ENCODE measurements around the gene SUCLA2.

The SUCLA2 gene

GRCh38 chr13:48040049-48040448, 39.0 kb upstream of the SUCLA2 start:
- no peak for TF ChIP-seq FOXP2 (optimal IDR thresholded peaks at IDR 0.05; ENCODE audit: borderline replicate concordance, extremely low read depth, extremely low read length, insufficient read depth)
- TF ChIP-seq REST (IDR thresholded peaks at IDR 0.05; ENCODE audit: insufficient read depth in 1 of 2, low read depth in 2 of 2, low read length in 2 of 2), result no peak
- no peak for TF ChIP-seq TAF1 (IDR thresholded peaks at IDR 0.05; ENCODE audit: borderline replicate concordance, insufficient read depth, low read length)
- TF ChIP-seq SIN3A (IDR thresholded peaks at IDR 0.05; ENCODE audit: borderline replicate concordance, insufficient read depth, low read length), result no peak
- TF ChIP-seq POLR2AphosphoS5 (IDR thresholded peaks at IDR 0.05; ENCODE audit: low read depth, low read length), result no peak

GRCh38 chr13:48038761-48039160, 37.7 kb upstream of the SUCLA2 start:
- no peak for TF ChIP-seq FOXP2 (optimal IDR thresholded peaks at IDR 0.05; ENCODE audit: borderline replicate concordance, extremely low read depth, extremely low read length, insufficient read depth)
- TF ChIP-seq REST (IDR thresholded peaks at IDR 0.05; ENCODE audit: insufficient read depth in 1 of 2, low read depth in 2 of 2, low read length in 2 of 2), result no peak
- no peak for TF ChIP-seq SIN3A (IDR thresholded peaks at IDR 0.05; ENCODE audit: borderline replicate concordance, insufficient read depth, low read length)
- no peak for TF ChIP-seq TAF1 (IDR thresholded peaks at IDR 0.05; ENCODE audit: borderline replicate concordance, insufficient read depth, low read length)

- peak; percentile 76; the same call in 1 of the 2 replicates for TF ChIP-seq TAF1 (IDR thresholded peaks at IDR 0.05; ENCODE audit: borderline replicate concordance, insufficient read depth, low read length)
- peak in 1 of 2 experiments; percentile 50; a peak in 1 of 4 replicates for TF ChIP-seq REST (IDR thresholded peaks at IDR 0.05; ENCODE audit: insufficient read depth in 1 of 2, low read depth in 2 of 2, low read length in 2 of 2)
- TF ChIP-seq SIN3A (IDR thresholded peaks at IDR 0.05; ENCODE audit: borderline replicate concordance, insufficient read depth, low read length), result peak; percentile 65; the same call in 1 of the 2 replicates
- peak; percentile 30 for TF ChIP-seq FOXP2 (optimal IDR thresholded peaks at IDR 0.05; ENCODE audit: borderline replicate concordance, extremely low read depth, extremely low read length, insufficient read depth)
- TF ChIP-seq POLR2AphosphoS5 (IDR thresholded peaks at IDR 0.05; ENCODE audit: low read depth, low read length), result peak; percentile 92
These were observed 36.5 kb upstream of the SUCLA2 start, which contains the start of gene NUDT15 for GRCh38 chr13:48037346-48038173. Gene NUDT15, plus strand, starts transcription at chr13:48037726. Its CDS starts 21 bp downstream, at chr13:48037747.

- TF ChIP-seq FOXP2 (optimal IDR thresholded peaks at IDR 0.05; ENCODE audit: borderline replicate concordance, extremely low read depth, extremely low read length, insufficient read depth) (no peak), POLR2AphosphoS5 (IDR thresholded peaks at IDR 0.05; ENCODE audit: low read depth, low read length) (no peak), REST (IDR thresholded peaks at IDR 0.05; ENCODE audit: insufficient read depth in 1 of 2, low read depth in 2 of 2, low read length in 2 of 2) (no peak), SIN3A (IDR thresholded peaks at IDR 0.05; ENCODE audit: borderline replicate concordance, insufficient read depth, low read length) (no peak), TAF1 (IDR thresholded peaks at IDR 0.05; ENCODE audit: borderline replicate concordance, insufficient read depth, low read length) (no peak)
These were observed 28.8 kb upstream of the SUCLA2 start for GRCh38 chr13:48029859-48030258.
